ENCODE measurements around the gene IL23R.
A peak's percentile ranks its signal among the peaks of the same experiment; 100 is the strongest.

IL23R gene

DNA sequence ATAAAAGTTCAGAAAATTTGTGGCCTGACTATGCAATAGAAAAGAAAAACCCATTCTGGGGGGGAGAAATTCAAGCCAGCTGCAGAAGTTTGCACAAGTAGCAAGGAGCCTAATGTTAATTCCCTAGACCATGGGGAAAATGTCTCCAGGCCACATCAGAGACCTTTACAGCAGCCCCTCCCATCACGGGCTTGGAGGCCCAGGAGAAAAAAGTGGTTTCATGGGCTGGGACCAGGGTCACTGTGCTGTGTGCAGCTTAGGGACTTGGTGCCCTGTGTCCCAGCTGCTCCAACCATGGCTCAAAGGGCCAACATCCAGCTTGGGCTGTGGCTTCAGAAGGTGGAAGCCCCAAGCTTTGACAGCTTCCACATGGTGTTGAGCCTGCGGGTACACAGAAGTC, 42.0 kb downstream of the IL23R start:
- TF ChIP-seq, protein P1, sequence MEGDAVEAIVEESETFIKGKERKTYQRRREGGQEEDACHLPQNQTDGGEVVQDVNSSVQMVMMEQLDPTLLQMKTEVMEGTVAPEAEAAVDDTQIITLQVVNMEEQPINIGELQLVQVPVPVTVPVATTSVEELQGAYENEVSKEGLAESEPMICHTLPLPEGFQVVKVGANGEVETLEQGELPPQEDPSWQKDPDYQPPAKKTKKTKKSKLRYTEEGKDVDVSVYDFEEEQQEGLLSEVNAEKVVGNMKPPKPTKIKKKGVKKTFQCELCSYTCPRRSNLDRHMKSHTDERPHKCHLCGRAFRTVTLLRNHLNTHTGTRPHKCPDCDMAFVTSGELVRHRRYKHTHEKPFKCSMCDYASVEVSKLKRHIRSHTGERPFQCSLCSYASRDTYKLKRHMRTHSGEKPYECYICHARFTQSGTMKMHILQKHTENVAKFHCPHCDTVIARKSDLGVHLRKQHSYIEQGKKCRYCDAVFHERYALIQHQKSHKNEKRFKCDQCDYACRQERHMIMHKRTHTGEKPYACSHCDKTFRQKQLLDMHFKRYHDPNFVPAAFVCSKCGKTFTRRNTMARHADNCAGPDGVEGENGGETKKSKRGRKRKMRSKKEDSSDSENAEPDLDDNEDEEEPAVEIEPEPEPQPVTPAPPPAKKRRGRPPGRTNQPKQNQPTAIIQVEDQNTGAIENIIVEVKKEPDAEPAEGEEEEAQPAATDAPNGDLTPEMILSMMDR (IDR thresholded peaks at IDR 0.05; ENCODE audit: insufficient read depth, missing control alignments): no peak
- FAIRE-seq: no peak
- DNase-seq (ENCODE audit: insufficient read length, low spot score): no peak

DNA sequence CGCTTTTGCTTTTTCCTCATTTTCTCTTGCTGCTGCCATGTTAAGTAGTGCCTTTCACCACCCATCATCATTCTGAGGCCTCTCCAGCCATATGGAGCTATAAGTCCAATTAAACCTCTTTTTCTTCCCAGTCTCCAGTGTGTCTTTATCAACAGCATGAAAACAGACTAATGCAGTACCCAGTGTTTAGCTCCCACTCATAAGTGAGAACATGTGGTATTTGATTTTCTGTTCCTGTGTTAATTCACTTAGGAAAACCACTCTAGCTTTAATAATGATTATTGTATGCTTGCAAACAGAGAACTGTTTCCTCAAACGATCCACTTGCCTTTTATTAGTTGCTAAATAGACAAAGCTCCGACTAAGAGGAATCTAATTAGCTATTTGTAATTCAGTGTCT, 43.3 kb downstream of the IL23R start:
- DNase-seq (ENCODE audit: insufficient read length, low spot score) (no peak), FAIRE-seq (no peak)
- TF ChIP-seq, protein P1 (IDR thresholded peaks at IDR 0.05; ENCODE audit: insufficient read depth, missing control alignments): no peak

DNA sequence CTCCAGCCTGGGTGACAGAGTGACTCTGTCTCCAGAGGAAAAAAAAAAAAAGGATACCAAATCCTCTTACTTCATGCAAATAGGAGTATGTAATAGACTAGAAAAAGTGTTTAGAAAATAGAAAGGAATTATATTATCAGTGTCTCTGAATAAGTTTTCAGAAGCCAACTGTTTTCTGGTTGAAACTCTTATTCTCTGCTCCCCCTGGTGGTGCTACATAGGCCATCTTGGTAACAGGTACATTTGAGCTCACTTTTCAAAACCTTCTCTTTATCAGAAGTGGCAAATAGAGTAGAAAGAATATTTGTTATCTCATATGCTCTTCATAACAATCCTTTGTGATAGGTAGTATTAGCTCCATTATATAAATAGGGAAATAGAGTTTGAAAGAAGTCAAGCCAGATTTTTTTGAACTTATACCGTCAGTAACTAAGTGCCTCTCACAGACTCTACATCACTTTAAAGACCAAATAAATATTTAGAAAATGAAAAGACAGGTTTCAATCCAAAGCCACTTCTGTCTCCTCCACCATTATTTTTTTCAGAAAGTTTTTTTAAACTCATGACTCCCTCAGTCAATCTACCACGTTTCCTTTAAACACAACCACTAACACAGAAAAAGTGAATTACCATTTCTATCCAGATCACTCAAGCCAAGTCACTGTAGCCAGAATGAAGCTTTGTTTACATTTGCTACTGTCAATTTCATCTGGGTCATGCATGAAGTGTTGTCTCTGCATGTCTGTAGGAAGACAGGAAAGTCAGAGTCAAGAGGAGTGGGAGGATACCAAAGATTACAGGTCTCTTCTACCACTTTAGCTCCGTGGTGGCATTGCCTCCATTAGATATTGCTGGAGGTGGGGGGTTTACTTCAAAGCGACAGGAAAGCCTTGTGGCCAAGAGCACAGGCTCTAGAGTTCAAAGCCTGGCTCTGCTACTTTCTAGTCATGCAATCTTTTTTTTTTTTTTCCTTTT, 45.6 kb downstream of the IL23R start:
- FAIRE-seq: no peak
- DNase-seq (ENCODE audit: insufficient read length, low spot score): no peak
- TF ChIP-seq, protein P1 (IDR thresholded peaks at IDR 0.05; ENCODE audit: insufficient read depth, missing control alignments): peak; percentile 41

DNA sequence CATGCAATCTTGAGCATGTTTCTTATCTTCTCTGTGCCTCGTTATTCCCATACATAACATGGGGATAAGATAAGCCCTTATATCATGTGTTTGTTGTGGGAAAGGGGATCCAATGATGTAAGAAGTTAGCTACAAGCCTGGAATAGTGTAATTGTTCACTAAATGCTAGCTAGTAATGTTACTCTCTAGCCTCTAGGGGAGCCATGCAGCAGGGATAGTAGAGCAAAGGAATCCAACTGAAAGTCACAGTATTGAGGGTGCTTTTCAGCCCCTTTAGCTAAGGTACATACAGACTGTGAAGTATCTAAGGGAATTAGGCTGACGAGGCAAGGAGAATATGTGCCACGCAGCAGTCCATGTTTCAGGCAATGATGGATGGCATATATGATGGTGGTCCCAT, 46.9 kb downstream of the IL23R start:
- TF ChIP-seq, protein P1 (IDR thresholded peaks at IDR 0.05; ENCODE audit: insufficient read depth, missing control alignments): peak; percentile 39
- DNase-seq (ENCODE audit: insufficient read length, low spot score) (no peak), FAIRE-seq (no peak)

DNA sequence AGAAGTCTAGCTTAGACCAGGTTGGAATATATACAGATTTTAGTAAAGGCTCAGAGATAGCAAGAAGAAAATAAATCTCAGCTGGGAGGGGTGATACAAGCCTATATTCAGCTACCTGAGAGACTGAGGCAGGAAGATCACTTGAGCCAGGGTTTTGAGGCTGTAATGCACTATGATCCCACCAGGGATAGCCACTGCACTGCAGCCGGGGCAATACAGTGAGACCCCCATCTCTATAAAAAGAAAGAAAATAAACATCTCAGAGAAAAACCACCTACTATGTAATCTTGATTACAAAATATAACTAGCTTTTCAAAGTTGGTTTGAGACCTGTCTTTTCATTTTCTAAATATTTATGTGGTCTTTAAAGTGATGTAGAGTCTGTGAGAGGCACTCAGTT, 47.7 kb downstream of the IL23R start:
- DNase-seq (ENCODE audit: insufficient read length, low spot score) (no peak), FAIRE-seq (no peak)
- TF ChIP-seq, protein P1 (IDR thresholded peaks at IDR 0.05; ENCODE audit: insufficient read depth, missing control alignments): no peak

DNA sequence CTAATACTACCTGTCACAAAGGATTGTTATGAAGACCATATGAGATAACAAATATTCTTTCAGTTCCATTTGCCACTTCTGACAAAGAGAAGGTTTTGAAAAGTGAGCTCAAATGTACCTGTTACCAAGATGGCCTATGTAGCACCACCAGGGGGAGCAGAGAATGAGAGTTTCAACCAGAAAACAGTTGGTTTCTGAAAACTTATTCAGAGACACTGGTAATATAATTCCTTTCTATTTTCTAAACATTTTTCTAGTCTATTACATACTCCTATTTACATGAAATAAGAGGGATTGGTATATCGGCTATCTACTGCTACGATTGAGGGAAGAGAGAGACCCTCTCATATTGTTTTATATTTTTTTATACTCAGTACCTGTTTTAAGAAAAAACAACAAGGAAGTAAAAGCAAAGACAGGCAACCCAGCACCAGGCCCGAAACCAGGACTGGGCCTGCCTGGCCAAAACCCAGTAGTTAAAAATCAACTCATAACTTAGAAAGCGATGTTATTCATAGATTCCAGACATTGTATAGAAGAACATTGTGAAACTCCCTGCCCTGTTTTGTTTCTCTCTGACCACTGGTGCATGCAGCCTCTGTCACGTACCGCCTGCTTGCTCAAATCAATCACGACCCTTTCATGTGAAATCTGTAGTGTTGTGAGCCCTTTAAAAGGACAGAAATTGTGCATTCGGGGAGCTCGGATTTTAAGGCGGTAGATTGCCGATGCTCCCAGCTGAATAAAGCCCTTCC, 48.3 kb downstream of the IL23R start:
- DNase-seq (ENCODE audit: insufficient read length, low spot score) (no peak), FAIRE-seq (peak; percentile 25)
- TF ChIP-seq, protein P1 (IDR thresholded peaks at IDR 0.05; ENCODE audit: insufficient read depth, missing control alignments): peak; percentile 35

All from D721Med (cell line).